HPDE6-E6E7 (cell line): ENCODE results near the gene B3GLCT.
"Not testable (repeated sequence)": the region's sequence is repeated elsewhere in the genome, so short reads cannot be mapped to it uniquely, and the experiment has no call there.

ENCODE experiments used
- DNase-seq: peaks from one replicate; pipeline ENCODE4 v3.0.0; 2011; ENCODE audit warnings: missing footprints; ENCODE audit errors: extremely low spot score

B3GLCT gene

DNA sequence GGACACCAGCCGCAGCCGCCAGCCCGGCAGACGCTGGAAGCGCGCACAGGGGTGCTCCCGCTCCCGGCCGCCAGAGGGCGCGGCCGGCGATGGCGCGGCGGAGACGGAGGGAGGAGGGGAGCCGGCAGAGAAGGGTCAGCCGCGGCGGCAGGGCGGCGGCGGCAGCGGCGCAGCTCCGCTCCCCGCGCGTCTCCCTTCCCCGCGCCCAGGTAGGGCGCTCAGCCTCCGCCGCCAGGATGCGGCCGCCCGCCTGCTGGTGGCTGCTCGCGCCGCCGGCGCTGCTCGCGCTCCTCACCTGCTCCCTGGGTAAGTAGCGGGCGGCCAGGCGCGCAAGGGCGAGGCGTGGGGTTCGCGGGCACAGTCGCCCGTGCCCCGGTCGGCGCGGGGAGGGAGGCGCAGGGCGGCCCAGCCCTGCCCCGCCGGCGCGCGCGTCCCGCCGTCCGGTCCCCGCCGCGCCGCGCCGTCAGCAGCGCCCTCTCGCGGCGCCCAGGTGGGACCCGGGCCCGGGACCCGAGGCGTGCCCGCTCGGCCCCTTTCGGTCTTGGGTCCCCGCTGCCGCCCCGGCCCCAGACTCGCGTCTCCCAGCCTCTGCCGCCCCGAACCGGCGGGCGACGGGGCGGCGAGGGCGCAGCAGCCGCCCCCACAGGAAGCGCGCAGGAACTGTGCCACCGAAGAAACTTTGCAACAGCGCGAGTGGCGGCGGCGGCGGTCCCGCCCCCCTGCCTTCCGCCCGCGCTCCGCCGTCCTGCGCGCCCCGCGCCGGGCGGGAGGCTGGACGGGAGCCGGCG, at the start of gene B3GLCT:
TSS of gene B3GLCT (plus strand) at position 127 of the 788 bp plus-strand sequence. CDS start at position 237, 110 bp downstream.
- peak; percentile 34 for DNase-seq

DNA sequence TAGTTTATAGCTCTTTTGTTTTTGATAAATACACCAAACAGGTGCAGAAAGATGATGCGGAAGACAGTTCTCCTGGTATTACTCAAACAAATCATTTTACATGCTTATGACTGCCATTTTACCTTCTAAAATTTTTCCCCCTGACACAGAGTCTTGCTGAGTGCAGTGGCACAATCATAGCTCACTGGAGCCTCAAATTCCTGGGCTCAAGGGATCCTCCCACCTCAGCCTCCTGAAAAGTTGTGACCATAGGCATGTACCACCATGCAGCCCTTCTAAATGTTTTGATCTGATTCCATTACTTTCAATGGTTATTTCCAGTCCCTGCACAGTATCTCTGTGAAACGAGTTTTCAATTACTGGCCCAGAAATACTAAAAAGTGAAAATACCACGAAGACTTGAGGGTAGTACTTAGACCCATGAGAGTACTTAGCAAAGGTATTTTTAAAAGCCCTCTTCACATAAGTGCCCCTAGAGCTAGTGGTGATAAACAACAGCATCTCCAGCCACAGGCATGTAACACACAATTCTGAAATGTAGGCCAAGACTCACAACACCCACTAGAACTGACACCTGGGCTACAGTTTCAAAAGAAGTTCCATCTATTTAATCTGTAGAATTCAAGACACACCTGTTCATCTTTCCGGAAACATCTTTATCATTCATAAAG, 49.3 kb upstream of the B3GLCT start:
- DNase-seq: no peak

DNA sequence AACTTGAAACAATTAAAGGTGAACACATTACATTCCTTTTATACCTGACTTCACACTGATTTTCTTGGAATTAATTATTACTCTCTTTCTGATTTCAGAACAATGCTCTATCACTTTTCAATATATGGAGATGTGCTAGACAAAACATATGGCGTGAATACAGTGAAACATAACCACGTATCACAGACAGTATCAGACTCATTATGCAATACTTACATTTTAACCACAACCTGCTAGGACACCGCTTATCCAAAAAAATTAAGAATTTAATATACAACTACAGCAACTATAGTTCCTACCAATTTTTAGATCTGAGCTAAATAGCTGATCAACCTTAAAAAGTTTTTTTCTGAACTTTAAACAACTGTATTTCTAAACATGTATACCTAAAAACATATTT, 47.9 kb upstream of the B3GLCT start:
- DNase-seq: no peak

DNA sequence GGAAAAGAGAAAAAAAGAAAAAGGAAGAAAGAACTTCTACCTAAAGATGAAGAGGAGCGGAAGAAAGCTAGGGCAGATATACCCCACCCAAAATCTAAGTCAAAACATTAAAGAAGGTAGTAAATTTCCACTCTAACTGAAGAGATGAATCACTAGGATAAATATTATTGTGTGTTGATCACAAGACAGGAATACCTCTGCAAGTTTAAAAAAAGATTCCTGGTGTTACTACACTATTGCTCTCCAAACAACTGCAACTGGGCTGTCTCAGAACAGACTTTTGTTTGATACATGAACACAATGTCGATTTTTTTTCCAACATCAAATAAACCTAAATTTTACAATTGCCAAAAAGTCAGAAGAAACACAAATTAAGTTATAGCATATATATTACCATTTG, 44.8 kb upstream of the B3GLCT start:
- no peak for DNase-seq

DNA sequence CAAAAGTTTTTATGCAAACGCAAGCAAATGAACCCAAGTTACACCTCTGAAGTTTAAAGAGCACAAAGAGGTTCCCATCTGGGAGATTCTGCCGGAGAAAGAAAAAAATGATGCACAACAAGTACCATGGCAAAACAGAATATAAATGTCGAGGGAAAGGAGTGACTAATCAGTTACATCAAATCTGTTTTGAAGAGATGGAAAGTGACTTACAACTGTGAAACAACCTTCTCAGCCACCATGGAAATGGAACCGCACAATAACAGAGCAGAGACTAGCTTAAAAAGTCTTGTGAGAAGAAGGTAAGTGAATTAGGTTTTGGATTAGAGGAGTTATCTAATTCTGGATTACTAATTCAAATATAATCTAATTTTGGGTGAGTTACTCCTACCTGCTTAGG, 40.5 kb upstream of the B3GLCT start:
- no peak for DNase-seq

DNA sequence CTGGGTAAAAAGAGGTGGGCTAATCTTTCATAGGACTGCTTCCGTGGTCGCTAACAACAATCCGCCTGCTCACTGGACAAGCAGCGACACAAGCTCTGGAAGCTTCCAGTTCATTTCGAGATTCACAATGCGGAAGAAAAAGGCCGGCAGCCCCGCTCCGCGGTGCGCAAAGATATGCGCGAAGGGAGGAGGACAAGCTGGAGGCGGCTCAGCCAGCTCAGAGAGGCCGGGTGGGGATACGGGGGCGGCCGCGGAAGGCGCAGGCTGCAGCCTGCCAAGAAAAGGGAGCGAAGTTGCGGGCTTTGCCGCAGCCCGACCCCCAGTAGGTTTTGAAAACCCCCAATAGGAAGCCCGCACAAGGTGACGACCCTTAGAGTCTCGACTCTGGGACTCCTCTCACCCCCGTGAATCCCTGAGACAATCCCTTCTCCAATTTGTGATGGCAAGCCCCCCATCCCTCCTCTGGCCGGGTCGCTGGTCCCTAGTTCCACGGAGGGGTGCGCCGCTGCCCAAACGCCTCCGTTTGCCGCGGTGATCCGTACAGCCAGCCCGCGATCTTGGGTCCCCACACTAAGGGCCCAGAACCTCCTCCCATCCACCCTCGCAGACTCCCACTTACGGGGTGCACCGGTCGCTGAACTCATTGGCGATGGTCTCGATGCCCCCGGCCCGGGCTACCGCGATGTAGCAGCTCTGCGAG, 38.8 kb upstream of the B3GLCT start:
- DNase-seq: peak; percentile 2

DNA sequence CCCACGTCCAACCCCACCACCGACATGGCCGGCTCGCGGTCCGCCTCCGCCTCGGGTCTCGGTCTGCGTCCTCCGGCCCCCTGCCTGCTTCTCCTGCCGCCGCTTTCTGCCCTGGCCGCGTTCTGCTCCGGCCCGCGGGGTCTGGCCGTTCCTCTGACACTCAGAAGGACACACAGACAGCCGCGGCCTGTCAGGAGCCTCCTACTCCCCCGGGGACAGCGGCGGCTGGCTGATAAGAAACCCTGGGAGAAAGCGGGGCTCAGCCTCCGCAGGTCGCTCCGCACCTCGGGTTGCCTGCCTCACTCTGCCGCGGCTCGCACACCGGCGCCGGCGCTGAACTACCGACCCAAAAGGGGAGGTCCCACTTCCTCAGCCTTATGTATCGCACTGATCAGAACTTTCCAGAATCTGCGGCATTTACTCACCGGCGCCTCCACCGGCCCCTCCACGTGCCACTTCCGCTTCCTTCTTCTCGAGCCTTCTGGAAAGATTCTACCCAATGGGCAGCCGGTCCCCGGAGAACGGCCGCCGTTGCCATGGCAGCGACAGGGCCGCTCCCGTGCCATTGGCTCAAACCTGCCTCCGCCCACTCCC, 38.1 kb upstream of the B3GLCT start, which contains the start of gene HSPH1:
TSS of gene HSPH1 (minus strand) at position 348 of the 594 bp plus-strand sequence. CDS start at position 26, 322 bp downstream.
- DNase-seq: peak; percentile 62

DNA sequence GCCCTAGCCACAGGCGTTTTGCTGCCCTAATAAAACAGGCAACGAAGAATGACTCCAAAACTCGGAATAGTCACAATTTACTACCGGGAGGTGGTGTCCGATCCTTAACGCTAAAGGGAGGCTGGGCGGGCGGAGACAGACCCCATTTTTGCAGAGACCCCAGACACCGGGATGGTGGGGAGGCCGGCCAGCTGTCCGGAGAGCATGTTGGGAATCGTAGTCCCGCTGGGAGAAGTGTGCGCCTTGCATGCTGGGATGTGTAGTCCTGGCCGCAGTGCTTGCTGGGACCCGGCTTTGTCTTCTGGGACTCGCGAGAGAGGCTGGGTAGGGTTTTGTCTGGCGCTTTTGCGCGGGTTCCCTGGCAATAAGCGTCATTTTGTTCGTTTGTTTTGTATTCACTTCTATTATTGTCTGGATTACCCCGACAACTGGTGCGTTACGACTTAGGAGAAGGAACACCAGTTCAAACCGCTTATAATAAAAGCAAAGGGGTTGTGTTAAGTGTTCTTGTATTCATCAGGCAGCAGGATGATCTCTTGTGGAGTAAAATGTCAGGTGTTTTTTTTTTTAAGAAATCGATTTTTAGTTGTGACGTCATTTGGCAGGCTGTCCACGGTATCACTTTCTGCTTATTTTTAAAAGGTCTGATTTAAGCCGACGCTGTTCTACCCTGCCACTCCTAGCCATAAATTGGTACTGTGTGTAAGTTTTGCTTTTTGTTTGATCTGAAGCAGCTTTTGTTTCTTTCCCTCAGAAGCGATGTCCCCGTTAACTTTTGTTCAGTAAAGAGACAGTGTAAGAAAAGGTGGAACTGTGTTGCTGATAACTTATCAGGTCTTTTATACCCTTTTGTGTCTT, 37.4 kb upstream of the B3GLCT start:
- peak; percentile 56 for DNase-seq

DNA sequence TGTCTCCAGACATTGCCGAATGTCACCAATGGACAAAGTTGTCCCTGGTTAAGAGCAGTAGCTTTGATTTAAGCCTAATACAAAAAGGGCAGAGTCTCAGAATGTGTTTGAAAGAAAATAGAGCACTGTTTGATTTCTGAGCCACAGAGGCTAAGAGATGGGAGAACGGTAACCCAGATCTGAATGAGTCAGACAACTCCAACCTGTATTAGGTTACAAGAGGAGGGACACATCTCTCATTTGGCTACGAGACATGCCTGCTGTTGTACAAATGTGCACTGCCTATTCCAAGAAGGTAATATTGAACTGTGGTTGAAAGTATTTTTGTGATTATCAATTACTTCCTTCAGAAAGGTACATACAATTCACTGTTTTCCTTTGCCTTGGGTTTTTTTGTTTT, 33.2 kb upstream of the B3GLCT start:
- peak; percentile 25 for DNase-seq

DNA sequence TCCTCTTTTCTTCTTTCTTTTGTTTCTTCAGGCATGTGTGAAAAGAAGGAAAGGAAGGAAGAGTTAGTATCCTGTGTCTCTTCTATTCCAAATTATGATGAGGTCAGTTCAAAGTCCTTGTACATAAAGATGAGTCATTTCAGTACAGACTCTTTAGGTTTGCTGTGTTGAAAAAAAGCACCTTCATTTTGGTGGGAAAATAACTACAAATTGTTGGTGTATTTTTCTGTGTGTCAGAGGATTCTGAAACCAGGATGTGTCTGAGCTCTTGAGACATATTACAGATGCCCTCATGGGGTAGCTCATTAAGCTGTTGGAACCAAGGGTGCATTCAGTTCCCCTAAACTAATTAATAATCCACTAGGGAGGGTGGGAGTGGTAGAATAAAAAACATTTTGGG, 32.3 kb upstream of the B3GLCT start:
- DNase-seq: no peak

DNA sequence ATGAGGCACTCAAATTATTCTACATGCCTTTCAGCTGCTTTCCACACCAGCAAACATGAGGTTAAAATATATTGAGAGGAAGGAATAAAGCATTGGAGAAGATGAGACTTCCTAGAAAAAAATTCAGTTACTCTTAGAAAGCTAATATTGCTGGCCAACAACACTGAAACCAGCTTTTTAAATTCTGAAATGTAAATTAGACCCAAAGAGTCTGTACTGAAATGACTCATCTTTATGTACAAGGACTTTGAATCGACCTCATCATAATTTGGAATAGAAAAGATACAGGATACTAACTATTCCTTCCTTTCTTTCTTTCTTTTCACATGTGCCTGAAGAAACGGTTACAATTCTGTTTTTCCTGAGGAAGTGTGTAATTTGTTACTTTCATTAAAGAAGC, 31.6 kb upstream of the B3GLCT start:
- DNase-seq: no peak

DNA sequence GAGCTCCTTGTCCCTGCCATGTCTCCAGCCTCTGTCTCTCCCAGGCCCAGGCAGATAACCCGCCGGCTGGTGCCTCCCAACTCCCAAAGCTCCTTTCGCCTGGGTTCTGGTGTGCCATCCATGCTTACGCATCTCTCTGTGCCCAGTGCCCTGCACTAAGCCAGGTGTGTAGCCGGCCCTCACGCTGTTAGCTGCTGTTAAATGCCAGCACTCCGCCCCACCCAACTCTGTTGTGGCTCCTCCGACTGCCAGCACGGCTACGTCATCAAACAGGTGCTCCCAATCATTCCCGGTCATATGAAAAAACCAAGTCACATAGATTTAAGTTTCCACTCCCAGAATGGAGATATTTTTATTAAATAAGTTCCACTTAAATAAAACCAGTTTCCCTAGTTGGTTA, 31.0 kb upstream of the B3GLCT start:
- no peak for DNase-seq

DNA sequence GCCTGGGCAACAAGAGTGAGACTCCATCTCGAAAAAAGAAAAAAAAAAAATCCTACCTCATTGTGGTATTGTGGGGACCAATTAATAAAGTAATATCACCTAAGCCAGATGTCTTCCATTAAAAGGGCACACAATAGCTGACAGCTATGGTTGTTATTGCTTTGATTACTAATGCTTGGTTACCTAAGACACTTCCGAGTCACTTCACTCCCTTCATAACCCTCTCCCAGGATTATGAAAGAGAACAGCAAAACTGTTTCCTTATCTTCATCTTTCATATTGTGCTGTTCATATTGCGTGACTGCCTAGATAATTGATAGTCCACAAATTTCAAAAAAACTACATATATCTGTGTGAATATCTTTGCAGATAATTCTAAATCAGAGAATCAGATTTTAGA, 27.8 kb upstream of the B3GLCT start:
- peak; percentile 9 for DNase-seq

DNA sequence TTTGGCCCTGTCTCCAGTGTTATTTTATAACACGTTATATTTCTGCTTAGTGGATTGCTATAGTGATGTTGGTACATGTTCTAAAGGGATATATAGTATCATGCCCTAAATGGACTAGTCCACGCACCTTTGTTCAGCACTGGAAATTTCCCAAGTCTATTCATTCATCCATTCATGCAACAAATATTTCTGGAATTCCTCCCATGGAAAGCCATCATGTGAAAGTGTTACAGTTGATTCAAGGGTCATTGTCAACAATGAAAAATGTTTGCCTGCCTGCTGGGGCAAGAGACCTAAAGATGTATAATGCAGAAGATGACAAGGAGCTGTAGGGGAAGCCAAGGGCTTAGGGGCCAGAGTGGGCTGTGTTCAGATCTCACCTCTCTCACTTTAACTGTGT, 27.2 kb upstream of the B3GLCT start:
- no peak for DNase-seq

DNA sequence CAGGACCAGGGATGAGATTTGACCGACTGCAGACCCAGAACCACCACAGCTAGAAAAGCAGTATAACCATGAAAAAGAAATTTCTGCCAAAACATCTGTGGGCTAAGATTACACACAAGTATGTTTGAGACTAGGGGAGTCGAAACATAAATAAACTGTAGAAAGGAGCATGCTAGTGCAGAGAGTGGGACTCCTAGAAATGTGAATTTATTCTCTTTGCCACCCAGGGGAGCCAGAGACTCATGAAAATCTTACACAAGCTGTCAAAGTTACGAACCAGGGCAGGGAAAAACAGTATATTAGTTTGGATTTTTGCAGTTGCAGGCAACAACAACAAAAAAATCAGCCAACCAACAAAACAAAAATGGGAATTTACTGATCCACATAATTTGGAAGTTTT, 25.8 kb upstream of the B3GLCT start:
- DNase-seq: no peak

DNA sequence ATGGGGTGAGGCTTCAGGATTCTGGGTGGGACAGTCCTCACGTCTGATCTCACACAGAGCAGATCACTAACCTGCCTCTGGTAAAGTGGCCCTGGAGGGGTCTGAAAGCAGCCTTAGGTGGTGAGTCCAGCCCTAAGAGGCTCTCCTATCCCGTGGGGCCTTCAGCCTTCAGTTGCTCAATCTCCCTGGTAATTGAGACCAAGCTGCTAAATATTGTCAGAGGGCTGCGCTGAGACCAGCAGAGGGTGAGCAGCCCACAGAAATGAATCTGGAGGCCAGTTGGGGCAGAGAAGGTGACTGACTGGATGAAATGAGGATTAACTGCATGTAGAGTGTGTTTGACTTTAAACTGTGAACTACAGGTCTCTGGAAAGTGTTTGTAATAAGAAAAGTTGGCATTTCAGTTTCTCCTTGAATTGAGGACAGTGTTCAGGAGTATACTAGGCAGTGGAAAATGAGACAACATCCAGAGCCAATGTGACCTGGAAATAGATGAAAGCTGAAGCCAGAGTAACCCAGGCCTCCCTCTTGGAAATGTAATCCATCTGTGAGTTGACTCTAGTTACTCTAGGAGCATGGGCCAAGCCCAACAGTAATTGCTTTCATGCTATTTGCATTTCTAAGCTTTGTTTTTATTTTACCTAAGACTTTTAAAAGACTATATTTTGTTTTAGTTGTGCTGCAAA, 23.8 kb upstream of the B3GLCT start:
- DNase-seq: no peak

DNA sequence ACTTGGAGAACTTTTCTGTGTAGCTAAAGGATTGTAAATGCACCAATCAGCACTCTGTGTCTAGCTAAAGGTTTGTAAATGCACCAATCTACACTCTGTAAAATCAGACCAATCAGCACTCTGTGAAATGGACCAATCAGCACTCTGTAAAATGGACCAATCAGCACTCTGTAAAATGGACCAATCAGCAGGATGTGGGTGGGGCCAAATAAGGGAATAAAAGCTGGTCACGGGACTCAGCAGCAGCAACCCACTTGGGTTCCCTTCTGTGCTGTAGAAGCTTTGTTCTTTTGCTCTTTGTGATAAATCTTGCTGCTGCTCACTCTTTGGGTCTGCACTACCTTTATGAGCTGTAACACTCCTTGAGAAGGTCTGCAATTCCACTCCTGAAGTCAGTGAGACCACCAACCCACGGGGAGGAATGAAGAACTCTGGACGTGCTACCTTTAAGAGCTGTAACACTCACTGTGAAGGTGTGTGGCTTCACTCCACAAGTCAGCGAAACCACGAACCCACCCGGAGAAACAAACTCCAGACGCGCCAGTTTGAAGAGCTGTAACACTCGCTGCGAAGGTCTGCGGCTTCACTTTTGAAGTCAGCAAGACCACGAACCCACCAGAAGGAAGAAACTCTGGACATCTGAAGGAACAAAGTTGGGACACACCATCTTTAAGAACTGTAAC, 21.8 kb upstream of the B3GLCT start:
- DNase-seq: not testable (repeated sequence)

DNA sequence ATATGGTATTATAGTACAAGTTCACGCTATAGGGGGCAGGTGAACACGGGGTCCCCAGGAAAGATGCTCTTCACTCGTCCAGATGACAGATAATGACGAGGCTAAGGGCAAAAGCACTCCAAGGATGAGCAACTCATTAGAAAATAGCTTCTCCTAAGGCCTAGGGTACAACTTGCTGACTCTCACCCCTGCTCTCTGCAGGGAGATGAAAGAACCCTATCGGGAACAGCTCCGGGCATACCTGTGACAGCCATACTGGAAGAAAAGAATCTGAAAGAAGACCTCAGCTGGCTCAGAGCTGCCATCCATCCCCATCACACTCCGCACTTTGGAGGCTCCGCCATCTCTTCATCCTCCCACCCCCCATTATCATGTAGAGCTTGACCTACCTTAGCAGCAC, 20.5 kb upstream of the B3GLCT start:
- no peak for DNase-seq

DNA sequence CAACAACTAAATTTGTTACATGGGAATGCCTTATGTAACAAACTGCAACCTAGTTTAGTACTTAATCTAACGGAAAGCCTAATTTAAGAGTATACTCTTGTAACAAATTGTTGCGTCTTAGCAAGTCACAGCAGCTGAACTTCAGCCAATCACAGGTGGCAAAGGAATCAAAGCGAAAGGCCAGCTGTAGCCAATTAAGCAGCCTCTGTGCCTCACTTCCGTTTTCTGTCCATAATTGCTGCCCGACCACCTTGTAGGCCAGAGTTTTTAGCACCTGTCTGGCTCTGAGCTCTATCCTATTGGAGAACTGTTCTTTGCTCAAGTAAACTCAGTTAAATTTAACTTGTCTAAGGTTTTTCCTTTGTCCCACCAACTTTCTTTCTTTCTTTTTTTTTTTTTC, 20.0 kb upstream of the B3GLCT start:
- DNase-seq: no peak

DNA sequence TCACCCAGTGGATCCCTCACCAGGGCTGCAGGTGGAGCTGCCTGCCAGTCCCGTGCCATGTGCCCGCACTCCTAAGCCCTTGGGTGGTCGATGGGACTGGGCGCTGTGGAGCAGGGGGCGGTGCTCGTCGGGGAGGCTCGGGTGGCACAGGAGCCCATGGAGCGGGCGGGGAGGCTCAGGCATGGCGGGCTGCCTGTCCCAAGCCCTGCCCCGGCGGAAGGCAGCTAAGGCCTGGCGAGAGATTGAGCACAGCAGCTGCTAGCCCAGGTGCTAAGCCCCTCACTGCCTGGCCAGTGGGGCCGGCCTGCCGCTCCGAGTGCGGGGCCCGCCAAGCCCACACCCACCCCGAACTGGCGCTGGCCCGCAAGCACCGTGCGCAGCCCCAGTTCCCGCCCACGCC, 16.8 kb upstream of the B3GLCT start:
- DNase-seq: no peak
